Measurements from ENCODE around the gene GASK1A. TPM values are rescaled to one million over a fixed set of nuclear protein-coding genes. Genes with fewer than 3 reads are reported as not detected.
A peak's percentile ranks its signal among the peaks of the same experiment; 100 is the strongest.

The GASK1A gene
- total and polyA plus RNA-seq, 2 of the 4 experiments (the other 2 are of a cell fraction): 0.18 to 0.19 TPM

DNA sequence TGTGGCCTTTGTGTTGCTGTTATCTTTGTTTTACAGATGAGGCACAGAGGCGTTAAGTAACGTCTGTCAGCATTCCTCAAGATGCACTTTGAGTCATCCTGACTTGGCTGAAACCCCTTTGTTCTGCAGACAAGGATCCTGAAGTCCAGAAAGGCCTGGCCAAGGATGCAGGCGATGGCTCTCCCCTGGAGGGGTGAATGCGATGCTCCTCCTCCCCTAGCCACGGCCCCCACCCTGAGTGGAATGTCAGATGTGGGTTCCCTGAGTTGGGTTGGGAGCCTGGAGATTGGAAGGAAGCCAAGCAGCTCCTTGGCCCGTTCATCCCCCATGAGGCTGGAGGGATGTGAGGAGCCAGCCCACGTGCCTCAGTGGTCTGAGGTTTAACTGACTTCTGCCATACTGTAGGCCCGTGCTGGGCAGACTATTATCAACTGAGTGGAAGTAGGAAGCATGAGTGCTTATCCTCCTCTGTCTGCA is 83.5 kb downstream of the GASK1A start:
- BruUV-seq (replicated peaks): no TSS peak
- H3K27me3 ChIP-seq (ENCODE audit: control insufficient read depth, insufficient read depth, low read length): peaks cover 3% of the 10 kb centered on the region; the same call in 1 of the 2 replicates
- H3K9me1 ChIP-seq (ENCODE audit: insufficient read depth, low read length): no peaks in the 10 kb centered on the region
- H2AK9ac ChIP-seq (replicated peaks; ENCODE audit: low read depth, low read length, poor library complexity): no peak overlapping the region
- H3K4ac ChIP-seq (ENCODE audit: low read depth, low read length): no peak overlapping the region
- H3K56ac ChIP-seq (ENCODE audit: extremely low read depth, insufficient read depth, low read length): no peak overlapping the region
- H4K8ac ChIP-seq (ENCODE audit: low read depth in 2 of 2, low read length in 2 of 2): no peak overlapping the region
- ATAC-seq (ENCODE audit: low read depth) (0 out of 2 replicates have a peak, but pooled peaks have one; percentile 11), DNase-seq (no peak)
- dilution Hi-C loops (cut with HindIII; ENCODE audit: low sequenced_read_pairs, unreplicated experiment) (no loop called here), in situ Hi-C loops (cut with MboI; ENCODE audit: low sequenced_read_pairs) (no loop called here), intact Hi-C loops (cut with micrococcal nuclease) (no loop called here)
- H3K4me3 ChIP-seq (ENCODE audit: insufficient read depth, low read depth, low read length): no peak overlapping the region
- no peaks in the 10 kb centered on the region for H3K4me1 ChIP-seq (ENCODE audit: control insufficient read depth, insufficient read depth, low read length)
- no peaks in the 10 kb centered on the region for H3K79me1 ChIP-seq (ENCODE audit: low read depth in 1 of 2, low read length in 2 of 2)
- H3K9me3 ChIP-seq (ENCODE audit: control insufficient read depth, insufficient read depth, low read length): no peaks in the 10 kb centered on the region
- TF ChIP-seq BHLHE40 (IDR thresholded peaks at IDR 0.05; ENCODE audit: low read depth, low read length): no peak
- no peak for TF ChIP-seq FOS (IDR thresholded peaks at IDR 0.05; ENCODE audit: low read depth, low read length)
- no peak for TF ChIP-seq SMC3 (IDR thresholded peaks at IDR 0.05; ENCODE audit: low read depth, low read length)
- no peak for TF ChIP-seq USF2 (IDR thresholded peaks at IDR 0.05; ENCODE audit: low read depth, low read length)
- TF ChIP-seq CTCF (conservative IDR thresholded peaks at IDR 0.05; ENCODE audit: low read depth, low read length): no peak
- no peak for TF ChIP-seq MXI1 (IDR thresholded peaks at IDR 0.05; ENCODE audit: borderline replicate concordance, low read depth, low read length)
- TF ChIP-seq CEBPB (IDR thresholded peaks at IDR 0.05; ENCODE audit: low read depth, low read length): no peak
- TF ChIP-seq MAZ (IDR thresholded peaks at IDR 0.05; ENCODE audit: borderline replicate concordance, low read depth, low read length): no peak
- TF ChIP-seq RCOR1 (IDR thresholded peaks at IDR 0.05; ENCODE audit: insufficient replicate concordance, low read length): no peak
- TF ChIP-seq POLR2A (IDR thresholded peaks at IDR 0.05; ENCODE audit: low read depth, low read length): no peak
- TF ChIP-seq RFX5 (IDR thresholded peaks at IDR 0.05; ENCODE audit: low read depth, low read length): no peak
- TF ChIP-seq NFE2L2 (IDR thresholded peaks at IDR 0.05; ENCODE audit: low read depth, low read length): no peak
- TF ChIP-seq CHD1 (IDR thresholded peaks at IDR 0.05; ENCODE audit: low read depth, low read length): no peak
- no peak for TF ChIP-seq RAD21 (IDR thresholded peaks at IDR 0.05; ENCODE audit: low read length)
- TF ChIP-seq ELK1 (IDR thresholded peaks at IDR 0.05; ENCODE audit: borderline replicate concordance, low read depth, low read length): no peak
- no peak for TF ChIP-seq MAFK (IDR thresholded peaks at IDR 0.05; ENCODE audit: low read depth, low read length)
- H3K14ac ChIP-seq (replicated peaks; ENCODE audit: low read depth, low read length): no peak overlapping the region
- no peak overlapping the region for H3K4me2 ChIP-seq (ENCODE audit: low read depth, low read length)
- no peak overlapping the region for H3K27ac ChIP-seq (ENCODE audit: insufficient read depth, low read length)
- H4K20me1 ChIP-seq (ENCODE audit: insufficient read depth, low read length): no peaks in the 10 kb centered on the region
- H2BK20ac ChIP-seq (ENCODE audit: low read depth, low read length): no peak overlapping the region
- H2AK5ac ChIP-seq (ENCODE audit: low read depth, low read length): no peak overlapping the region
- H3K18ac ChIP-seq (ENCODE audit: low read depth, low read length): no peak overlapping the region
- WGBS, 2 experiments (ENCODE audit: extremely low coverage in 2 of 2, insufficient read length in 1 of 2): 61% methylated on average over 3 of the region's 8 CpGs; no CpG with 5 or more reads in 1 of the 2 experiments
- H2BK15ac ChIP-seq (ENCODE audit: low read depth, low read length): no peak overlapping the region
- ChIA-PET POLR2A (ENCODE audit: unreplicated experiment) (no interaction called here), CTCF (no interaction called here)
- no peak overlapping the region for H3K23ac ChIP-seq (ENCODE audit: low read depth, low read length)
- no peak overlapping the region for H2AFZ ChIP-seq (replicated peaks; ENCODE audit: low read length, poor library complexity)
- H2BK120ac ChIP-seq (ENCODE audit: low read depth, low read length): no peak overlapping the region
- H2BK5ac ChIP-seq (ENCODE audit: low read depth, low read length, poor library complexity, severe bottlenecking): no peak overlapping the region
- H3K36me3 ChIP-seq (ENCODE audit: control insufficient read depth, insufficient read depth, low read length): no peaks in the 10 kb centered on the region
- no peak overlapping the region for H4K91ac ChIP-seq (ENCODE audit: insufficient read depth, low read depth, low read length)
- H4K5ac ChIP-seq (ENCODE audit: low read depth, low read length): no peak overlapping the region
- no peak overlapping the region for H3K9ac ChIP-seq (ENCODE audit: low read depth, low read length)

Data from IMR-90 (cell line).